ENCODE data around the gene REV3L.
A peak's percentile ranks its signal among the peaks of the same experiment; 100 is the strongest.

REV3L gene

GRCh38 chr6:111471958-111472357, 11.1 kb downstream of the REV3L start:
- Histone ChIP-seq H2AK5ac (ENCODE audit: low read length) (no peak overlapping the region), H2BK15ac (replicated peaks; ENCODE audit: low read depth) (no peak overlapping the region), H3K27ac (ENCODE audit: low read depth, low read length) (no peak overlapping the region), H3K4me1 (ENCODE audit: control insufficient read depth, low read depth, low read length) (no peaks in the 10 kb centered on the region), H3K4me2 (ENCODE audit: low read length) (no peak overlapping the region), H3K56ac (ENCODE audit: low read length) (no peak overlapping the region), H3K4me3 (ENCODE audit: low read length) (no peak overlapping the region), H3K23ac (ENCODE audit: low read length) (no peak overlapping the region), H4K8ac (ENCODE audit: low read depth, low read length) (no peak overlapping the region), H3K36me3 (ENCODE audit: control insufficient read depth, insufficient read depth, low read length) (no peaks in the 10 kb centered on the region), H3K4ac (ENCODE audit: low read depth, low read length) (no peak overlapping the region), H2BK5ac (ENCODE audit: low read length) (no peak overlapping the region), H3K27me3 (ENCODE audit: insufficient read depth, low read length, poor library complexity) (no peaks in the 10 kb centered on the region), H3K18ac (ENCODE audit: low read length) (no peak overlapping the region), H3K79me2 (ENCODE audit: control insufficient read depth, insufficient read depth, low read length) (peaks cover 3% of the 10 kb centered on the region), H2BK120ac (ENCODE audit: low read depth, low read length) (no peak overlapping the region), H3K9ac (ENCODE audit: low read length) (no peak overlapping the region), H4K5ac (ENCODE audit: low read length) (no peak overlapping the region), H3K79me1 (ENCODE audit: low read length) (peaks cover 4% of the 10 kb centered on the region)
- DNase-seq, result no peak
- WGBS (ENCODE audit: extremely low coverage, insufficient coverage, low lambda C conversion rate), result no CpG with 5 or more reads among the region's 1 CpG

DNA sequence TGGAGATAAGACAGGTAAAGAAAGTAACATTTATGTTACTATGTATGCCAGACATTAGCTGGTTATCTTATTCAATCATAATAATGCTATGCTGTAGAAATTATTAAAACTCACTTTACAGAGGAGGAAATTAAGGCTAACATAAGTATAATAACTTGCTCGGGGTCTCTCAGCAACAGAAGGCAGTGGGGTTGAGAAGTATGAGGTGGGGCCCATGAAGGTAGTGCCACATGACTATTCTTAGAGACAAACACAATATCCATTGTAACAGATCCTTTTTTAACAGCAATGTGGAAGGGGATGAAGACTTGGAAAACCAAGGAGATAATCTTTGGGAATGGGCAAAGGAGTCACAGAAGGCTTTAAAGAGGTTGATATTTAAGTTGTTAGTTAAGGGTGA, 11.5 kb downstream of the REV3L start:
- Histone ChIP-seq H3K27ac (ENCODE audit: low read depth, low read length) (no peak overlapping the region), H3K18ac (ENCODE audit: low read length) (no peak overlapping the region), H3K4me1 (ENCODE audit: control insufficient read depth, low read depth, low read length) (no peaks in the 10 kb centered on the region), H2BK5ac (ENCODE audit: low read length) (no peak overlapping the region), H2BK120ac (ENCODE audit: low read depth, low read length) (no peak overlapping the region), H3K4me2 (ENCODE audit: low read length) (no peak overlapping the region), H3K9ac (ENCODE audit: low read length) (no peak overlapping the region), H2AK5ac (ENCODE audit: low read length) (no peak overlapping the region), H4K8ac (ENCODE audit: low read depth, low read length) (no peak overlapping the region), H3K56ac (ENCODE audit: low read length) (no peak overlapping the region), H3K23ac (ENCODE audit: low read length) (no peak overlapping the region), H3K4me3 (ENCODE audit: low read length) (no peak overlapping the region), H3K4ac (ENCODE audit: low read depth, low read length) (no peak overlapping the region), H3K79me2 (ENCODE audit: control insufficient read depth, insufficient read depth, low read length) (peaks cover 3% of the 10 kb centered on the region), H2BK15ac (replicated peaks; ENCODE audit: low read depth) (no peak overlapping the region), H3K79me1 (ENCODE audit: low read length) (peaks cover 4% of the 10 kb centered on the region), H3K36me3 (ENCODE audit: control insufficient read depth, insufficient read depth, low read length) (no peaks in the 10 kb centered on the region), H4K5ac (ENCODE audit: low read length) (no peak overlapping the region), H3K27me3 (ENCODE audit: insufficient read depth, low read length, poor library complexity) (no peaks in the 10 kb centered on the region)
- no peak for DNase-seq
- WGBS (ENCODE audit: extremely low coverage, insufficient coverage, low lambda C conversion rate), result no CpG with 5 or more reads among the region's 1 CpG

DNA sequence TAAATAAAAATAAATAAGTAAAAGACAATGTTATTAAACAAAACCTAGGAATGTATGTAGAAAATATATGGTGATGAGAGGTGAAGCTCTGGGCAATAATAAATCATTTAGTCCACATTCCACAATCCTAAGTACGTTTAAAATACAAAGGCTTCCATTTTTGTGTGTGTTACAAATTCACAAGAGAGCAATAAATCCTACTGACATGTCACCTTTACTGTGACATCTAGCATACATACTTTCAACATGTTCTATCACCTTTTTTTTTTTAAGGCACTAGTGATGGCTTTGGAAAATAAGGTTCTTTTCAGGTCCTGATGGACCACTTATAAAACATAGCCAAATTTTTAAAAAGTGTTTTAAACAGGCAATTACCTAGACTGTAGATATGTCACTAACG, 12.0 kb downstream of the REV3L start:
- no peaks in the 10 kb centered on the region for H3K4me1 ChIP-seq (ENCODE audit: control insufficient read depth, low read depth, low read length)
- H3K36me3 ChIP-seq (ENCODE audit: control insufficient read depth, insufficient read depth, low read length), result no peaks in the 10 kb centered on the region
- H3K9ac ChIP-seq (ENCODE audit: low read length), result no peak overlapping the region

GRCh38 chr6:111469543-111469942, 13.5 kb downstream of the REV3L start:
- Histone ChIP-seq H3K79me1 (ENCODE audit: low read length) (peaks cover 4% of the 10 kb centered on the region), H2BK120ac (ENCODE audit: low read depth, low read length) (no peak overlapping the region), H3K36me3 (ENCODE audit: control insufficient read depth, insufficient read depth, low read length) (no peaks in the 10 kb centered on the region), H4K8ac (ENCODE audit: low read depth, low read length) (no peak overlapping the region), H3K23ac (ENCODE audit: low read length) (no peak overlapping the region), H3K4me1 (ENCODE audit: control insufficient read depth, low read depth, low read length) (no peaks in the 10 kb centered on the region), H3K56ac (ENCODE audit: low read length) (no peak overlapping the region), H3K9ac (ENCODE audit: low read length) (no peak overlapping the region), H3K27me3 (ENCODE audit: insufficient read depth, low read length, poor library complexity) (no peaks in the 10 kb centered on the region), H3K18ac (ENCODE audit: low read length) (no peak overlapping the region), H2BK15ac (replicated peaks; ENCODE audit: low read depth) (no peak overlapping the region), H3K27ac (ENCODE audit: low read depth, low read length) (no peak overlapping the region), H3K4me3 (ENCODE audit: low read length) (no peak overlapping the region), H3K4ac (ENCODE audit: low read depth, low read length) (no peak overlapping the region), H3K79me2 (ENCODE audit: control insufficient read depth, insufficient read depth, low read length) (peaks cover 3% of the 10 kb centered on the region), H2BK5ac (ENCODE audit: low read length) (no peak overlapping the region), H2AK5ac (ENCODE audit: low read length) (no peak overlapping the region), H4K5ac (ENCODE audit: low read length) (no peak overlapping the region), H3K4me2 (ENCODE audit: low read length) (no peak overlapping the region)
- no CpG with 5 or more reads among the region's 5 CpGs for WGBS (ENCODE audit: extremely low coverage, insufficient coverage, low lambda C conversion rate)
- DNase-seq, result peak; percentile 28

More for the DNA sequence above, 12.0 kb downstream of the REV3L start:
- Histone ChIP-seq H3K23ac (ENCODE audit: low read length) (no peak overlapping the region), H2BK5ac (ENCODE audit: low read length) (no peak overlapping the region), H3K56ac (ENCODE audit: low read length) (no peak overlapping the region), H3K27me3 (ENCODE audit: insufficient read depth, low read length, poor library complexity) (no peaks in the 10 kb centered on the region), H3K79me2 (ENCODE audit: control insufficient read depth, insufficient read depth, low read length) (peaks cover 3% of the 10 kb centered on the region), H3K4ac (ENCODE audit: low read depth, low read length) (no peak overlapping the region), H3K79me1 (ENCODE audit: low read length) (peaks cover 4% of the 10 kb centered on the region), H4K5ac (ENCODE audit: low read length) (no peak overlapping the region), H2BK120ac (ENCODE audit: low read depth, low read length) (no peak overlapping the region), H3K4me2 (ENCODE audit: low read length) (no peak overlapping the region), H3K27ac (ENCODE audit: low read depth, low read length) (no peak overlapping the region), H2BK15ac (replicated peaks; ENCODE audit: low read depth) (no peak overlapping the region), H3K4me3 (ENCODE audit: low read length) (no peak overlapping the region), H3K18ac (ENCODE audit: low read length) (no peak overlapping the region), H4K8ac (ENCODE audit: low read depth, low read length) (no peak overlapping the region), H2AK5ac (ENCODE audit: low read length) (no peak overlapping the region)
- no CpG with 5 or more reads among the region's 2 CpGs for WGBS (ENCODE audit: extremely low coverage, insufficient coverage, low lambda C conversion rate)
- no peak for DNase-seq

GRCh38 chr6:111468329-111469012, 14.5 kb downstream of the REV3L start:
- Histone ChIP-seq H3K4me3 (ENCODE audit: low read length) (no peak overlapping the region), H2AK5ac (ENCODE audit: low read length) (no peak overlapping the region), H3K27me3 (ENCODE audit: insufficient read depth, low read length, poor library complexity) (no peaks in the 10 kb centered on the region), H3K9ac (ENCODE audit: low read length) (no peak overlapping the region), H3K18ac (ENCODE audit: low read length) (no peak overlapping the region), H3K79me2 (ENCODE audit: control insufficient read depth, insufficient read depth, low read length) (no peaks in the 10 kb centered on the region), H3K4me1 (ENCODE audit: control insufficient read depth, low read depth, low read length) (no peaks in the 10 kb centered on the region), H3K79me1 (ENCODE audit: low read length) (no peaks in the 10 kb centered on the region), H3K23ac (ENCODE audit: low read length) (no peak overlapping the region), H3K4ac (ENCODE audit: low read depth, low read length) (no peak overlapping the region), H3K4me2 (ENCODE audit: low read length) (no peak overlapping the region), H2BK120ac (ENCODE audit: low read depth, low read length) (no peak overlapping the region), H4K5ac (ENCODE audit: low read length) (no peak overlapping the region), H3K56ac (ENCODE audit: low read length) (no peak overlapping the region), H4K8ac (ENCODE audit: low read depth, low read length) (no peak overlapping the region), H3K27ac (ENCODE audit: low read depth, low read length) (no peak overlapping the region), H2BK15ac (replicated peaks; ENCODE audit: low read depth) (no peak overlapping the region), H2BK5ac (ENCODE audit: low read length) (no peak overlapping the region), H3K36me3 (ENCODE audit: control insufficient read depth, insufficient read depth, low read length) (no peaks in the 10 kb centered on the region)
- no CpG with 5 or more reads among the region's 5 CpGs for WGBS (ENCODE audit: extremely low coverage, insufficient coverage, low lambda C conversion rate)
- DNase-seq, result no peak

DNA sequence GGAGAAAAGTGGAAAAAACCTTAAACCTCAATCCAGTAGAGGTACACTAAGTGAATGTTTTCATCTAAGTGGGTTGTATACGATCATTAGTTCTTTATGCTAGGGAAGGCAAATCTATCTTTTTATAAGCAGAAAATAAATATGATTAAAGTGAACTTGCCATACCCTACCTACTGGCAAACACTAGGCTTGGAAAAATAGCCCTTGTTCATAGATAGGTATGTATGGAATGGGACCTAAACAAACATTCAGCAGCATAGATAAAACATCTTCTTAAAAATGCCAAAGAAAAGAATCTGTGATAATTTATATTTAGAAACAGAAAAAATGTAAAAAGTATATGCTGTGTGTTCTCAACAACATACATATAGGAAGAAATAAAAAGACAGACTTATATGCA, 18.8 kb downstream of the REV3L start:
- H4K8ac ChIP-seq (ENCODE audit: low read depth, low read length), result no peak overlapping the region
- no peaks in the 10 kb centered on the region for H3K36me3 ChIP-seq (ENCODE audit: control insufficient read depth, insufficient read depth, low read length)
- H3K18ac ChIP-seq (ENCODE audit: low read length), result no peak overlapping the region
- no CpG with 5 or more reads among the region's 1 CpG for WGBS (ENCODE audit: extremely low coverage, insufficient coverage, low lambda C conversion rate)
- H4K5ac ChIP-seq (ENCODE audit: low read length), result no peak overlapping the region
- H3K79me1 ChIP-seq (ENCODE audit: low read length), result peaks cover 2% of the 10 kb centered on the region
- no peaks in the 10 kb centered on the region for H3K4me1 ChIP-seq (ENCODE audit: control insufficient read depth, low read depth, low read length)
- no peak overlapping the region for H3K27ac ChIP-seq (ENCODE audit: low read depth, low read length)
- no peak overlapping the region for H2BK120ac ChIP-seq (ENCODE audit: low read depth, low read length)
- no peak overlapping the region for H3K4me3 ChIP-seq (ENCODE audit: low read length)
- no peak overlapping the region for H3K4ac ChIP-seq (ENCODE audit: low read depth, low read length)
- H3K9ac ChIP-seq (ENCODE audit: low read length), result no peak overlapping the region
- H3K56ac ChIP-seq (ENCODE audit: low read length), result no peak overlapping the region
- H3K27me3 ChIP-seq (ENCODE audit: insufficient read depth, low read length, poor library complexity), result no peaks in the 10 kb centered on the region
- no peak overlapping the region for H2AK5ac ChIP-seq (ENCODE audit: low read length)
- no peak for DNase-seq
- no peak overlapping the region for H2BK15ac ChIP-seq (replicated peaks; ENCODE audit: low read depth)
- H3K79me2 ChIP-seq (ENCODE audit: control insufficient read depth, insufficient read depth, low read length), result no peaks in the 10 kb centered on the region
- H2BK5ac ChIP-seq (ENCODE audit: low read length), result no peak overlapping the region
- H3K23ac ChIP-seq (ENCODE audit: low read length), result no peak overlapping the region
- no peak overlapping the region for H3K4me2 ChIP-seq (ENCODE audit: low read length)

Measured in mesendoderm (in vitro differentiated cells).